Activated gamma-delta T cell (primary cell): ENCODE data around the gene XPO6.

Experiments
- DNase-seq: peaks from one replicate; lab custom pipeline; 2025; lab: John Stamatoyannopoulos, UW

XPO6 gene

DNA sequence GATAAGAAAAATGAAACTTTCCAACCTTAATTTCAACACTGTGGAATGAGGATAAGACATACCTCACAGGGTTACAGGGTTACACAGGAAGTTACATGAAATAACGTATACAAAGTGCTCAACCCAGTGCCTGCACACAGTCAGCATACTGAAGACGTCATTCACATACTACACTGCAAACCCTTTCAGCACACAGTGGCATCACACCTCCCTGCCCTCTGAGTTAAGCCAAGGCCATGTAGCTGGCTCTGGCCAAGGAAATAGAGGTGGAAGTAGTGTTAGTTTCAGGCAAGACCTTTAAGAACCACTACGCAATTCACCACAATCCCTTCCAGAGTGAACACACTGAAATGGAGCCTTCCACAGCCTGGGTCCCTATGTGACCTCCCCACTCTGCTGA, 101.7 kb downstream of the XPO6 start:
- no peak for DNase-seq

DNA sequence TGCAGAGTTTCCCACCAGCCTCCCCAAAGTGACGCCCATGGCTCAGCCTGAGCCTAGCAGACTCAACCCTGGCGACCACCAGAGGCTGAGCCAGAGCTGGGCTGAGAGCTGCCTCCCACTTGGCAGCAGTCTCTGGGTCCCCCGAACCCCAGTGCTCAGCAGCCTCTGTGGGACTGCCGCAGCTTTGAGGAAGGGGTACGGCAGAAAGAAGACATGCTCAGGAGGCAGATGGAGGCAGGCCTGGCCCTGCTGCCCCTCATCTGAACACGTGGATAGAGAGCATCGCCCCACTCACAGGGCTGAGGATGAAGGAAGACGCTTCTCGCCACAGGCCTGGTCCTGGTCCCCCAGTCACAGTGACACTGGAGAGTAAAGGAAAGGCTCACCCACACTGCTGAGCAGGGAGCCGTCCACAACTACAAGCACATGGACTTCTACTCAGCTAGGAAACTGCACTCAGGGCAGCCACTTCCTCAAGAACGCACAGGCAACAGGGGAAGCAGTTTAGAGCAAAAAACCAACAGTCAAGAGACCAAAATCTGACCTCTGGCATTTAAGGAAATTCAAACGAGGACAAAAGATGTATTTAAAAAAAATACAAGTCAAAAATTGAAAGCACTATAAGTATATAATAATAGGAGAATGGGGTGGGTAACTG, 103.0 kb downstream of the XPO6 start:
- DNase-seq = no peak

DNA sequence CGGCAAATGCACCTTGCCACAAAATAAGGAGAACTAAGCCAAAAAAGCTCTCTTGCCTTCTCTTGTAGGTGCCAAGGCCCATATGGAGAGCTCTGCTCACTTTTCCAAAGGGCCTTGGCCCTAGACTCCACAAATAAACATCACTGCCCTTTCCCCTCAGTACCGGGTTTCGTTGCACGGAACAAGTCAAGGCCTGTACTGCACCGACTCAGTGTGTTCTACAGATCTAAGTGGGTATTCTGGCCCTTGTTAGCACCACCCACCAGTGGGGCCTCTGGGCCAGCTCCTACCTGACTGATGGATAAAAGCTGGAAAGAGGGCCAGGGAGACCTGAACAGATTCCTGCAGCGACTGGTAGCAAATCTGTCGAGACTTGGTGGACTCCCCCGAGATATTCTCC, 104.5 kb downstream of the XPO6 start:
- DNase-seq = no peak

DNA sequence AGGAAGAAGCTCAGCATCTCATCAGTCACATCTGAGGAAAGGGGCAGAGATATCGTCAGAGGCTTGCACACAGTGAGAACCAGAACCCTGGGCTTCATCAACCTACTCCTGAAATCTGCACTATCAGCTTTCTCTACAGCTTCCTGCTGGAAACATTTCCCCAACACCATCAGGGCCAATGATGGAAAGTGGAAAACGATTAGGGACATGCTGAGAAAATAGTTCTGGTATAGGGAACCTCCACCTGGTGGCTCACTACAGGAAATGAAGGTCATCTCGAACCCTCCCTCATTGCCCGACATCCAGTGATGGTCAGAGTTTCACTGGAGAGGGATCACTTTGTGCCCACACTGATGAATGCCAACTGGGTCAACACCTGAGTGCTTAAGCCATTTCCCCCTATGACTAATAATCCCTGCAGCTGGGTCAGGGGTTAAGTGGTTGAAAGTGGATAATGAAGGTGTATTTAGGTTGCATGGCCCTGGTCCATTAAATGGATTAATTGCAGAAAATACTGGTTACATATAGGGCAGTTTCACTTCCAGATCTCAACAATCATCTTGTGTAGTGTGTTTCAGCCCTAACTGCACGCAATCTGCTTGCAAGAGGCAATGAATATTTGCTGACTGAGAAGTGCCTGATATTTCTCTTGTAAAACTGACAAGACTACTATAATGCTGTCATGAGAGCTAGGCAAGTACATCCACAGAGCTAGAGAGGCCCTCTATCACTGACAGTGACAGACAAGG, 105.1 kb downstream of the XPO6 start:
- no peak for DNase-seq

DNA sequence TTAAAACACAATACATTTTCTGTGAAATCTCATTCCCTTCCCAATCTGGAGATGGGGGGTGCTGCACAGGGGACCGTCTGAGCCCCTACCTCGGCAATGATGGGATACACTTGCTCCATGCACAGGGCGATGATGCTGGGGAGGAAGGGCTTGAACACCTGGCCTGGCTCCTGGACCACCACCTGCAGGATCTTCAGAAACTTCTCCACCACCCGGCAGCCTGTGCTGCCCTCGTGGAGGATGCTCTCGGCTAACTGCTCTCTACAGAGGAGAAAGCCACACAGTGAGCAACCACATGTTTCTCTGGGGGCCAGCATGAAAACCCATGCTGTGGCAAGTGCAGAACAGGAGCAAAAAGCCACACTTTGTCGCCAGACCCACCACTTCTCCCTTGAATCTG, 105.8 kb downstream of the XPO6 start:
- no peak for DNase-seq

DNA sequence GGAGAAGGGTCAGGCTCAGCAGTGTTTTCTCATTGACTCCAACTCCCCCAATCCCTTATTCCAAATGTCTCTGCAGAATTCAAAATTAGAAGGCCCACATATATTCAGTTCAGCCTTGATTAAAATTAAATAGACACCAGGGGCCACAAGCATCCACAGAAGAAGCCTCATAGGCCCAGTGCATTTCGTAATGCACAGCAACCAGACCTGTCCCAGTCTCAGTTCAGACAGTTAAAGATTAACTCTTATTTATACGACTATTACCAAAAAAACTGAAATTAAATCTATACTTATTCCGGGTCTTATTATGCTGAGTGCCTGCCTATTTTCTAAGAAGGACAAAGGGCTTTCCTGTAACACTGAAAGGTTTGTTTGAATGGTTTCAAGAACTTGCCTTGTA, 106.5 kb downstream of the XPO6 start:
- DNase-seq = no peak

DNA sequence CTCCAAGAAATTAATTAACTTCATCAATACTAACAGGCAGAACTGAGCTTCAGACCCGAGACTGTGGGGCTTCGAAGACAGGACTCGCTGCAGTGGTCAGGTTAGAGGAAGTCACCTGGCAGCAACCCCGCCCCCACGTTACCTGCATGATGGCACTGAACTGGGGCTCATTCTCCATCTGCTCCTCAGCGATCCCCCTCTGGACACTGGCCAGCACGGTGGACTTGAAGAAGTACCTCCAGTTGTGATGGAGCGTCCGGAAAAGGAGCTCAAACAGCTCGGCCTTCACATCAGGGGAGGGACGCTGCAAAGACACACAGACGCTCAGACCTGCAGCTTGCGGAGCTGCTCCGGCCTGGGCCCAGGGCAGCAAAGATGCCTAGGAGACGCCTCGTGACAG, 107.4 kb downstream of the XPO6 start:
- no peak for DNase-seq

DNA sequence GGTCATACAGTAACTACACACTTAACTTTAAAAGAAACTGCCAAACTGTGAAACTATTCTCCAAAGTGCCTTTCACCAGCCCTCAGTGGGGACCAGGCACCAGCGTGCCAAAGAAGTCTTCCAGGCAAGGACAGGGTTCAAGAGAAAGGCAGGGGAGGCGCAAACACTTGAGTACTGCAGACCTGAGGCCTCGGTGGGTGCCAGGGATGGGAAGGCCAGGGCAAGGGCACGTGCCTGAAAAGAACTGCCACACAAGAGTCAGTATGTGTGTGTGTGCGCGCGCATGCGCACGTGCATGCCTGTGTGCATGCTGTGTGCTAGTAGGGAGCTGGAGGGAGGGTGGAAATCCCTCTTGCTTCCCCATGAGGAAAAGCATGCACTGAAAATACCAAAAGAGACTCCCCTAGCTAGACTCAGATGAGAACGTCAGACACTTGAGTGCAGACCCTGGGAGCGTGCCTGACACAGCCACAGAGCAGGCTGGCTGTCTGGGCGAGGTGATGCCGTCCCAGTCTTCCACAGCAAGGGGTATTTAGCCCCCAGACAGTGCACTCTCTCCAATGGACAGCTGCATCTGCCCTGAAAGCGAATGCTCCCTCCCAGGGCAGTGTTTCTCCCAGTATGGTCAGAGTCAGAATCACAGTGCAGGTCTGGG, 108.1 kb downstream of the XPO6 start:
- DNase-seq = no peak

DNA sequence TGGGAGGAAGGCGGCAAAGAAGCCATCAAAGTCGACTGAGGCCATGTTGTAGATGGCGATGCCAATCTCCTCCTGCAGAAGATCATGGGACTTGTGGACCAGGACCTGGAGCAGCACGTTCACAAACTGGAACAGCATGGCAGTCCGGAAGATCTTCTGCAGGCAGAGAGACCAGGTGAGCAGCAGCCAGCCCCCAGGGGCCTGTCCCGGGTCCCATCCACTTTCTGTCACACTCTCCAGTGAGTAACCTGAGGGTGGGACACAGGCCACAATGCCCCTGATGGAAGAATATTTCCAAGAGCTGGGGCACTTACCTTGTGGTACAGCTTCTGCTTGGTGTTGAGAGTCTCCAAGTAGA, 110.3 kb downstream of the XPO6 start:
- no peak for DNase-seq

DNA sequence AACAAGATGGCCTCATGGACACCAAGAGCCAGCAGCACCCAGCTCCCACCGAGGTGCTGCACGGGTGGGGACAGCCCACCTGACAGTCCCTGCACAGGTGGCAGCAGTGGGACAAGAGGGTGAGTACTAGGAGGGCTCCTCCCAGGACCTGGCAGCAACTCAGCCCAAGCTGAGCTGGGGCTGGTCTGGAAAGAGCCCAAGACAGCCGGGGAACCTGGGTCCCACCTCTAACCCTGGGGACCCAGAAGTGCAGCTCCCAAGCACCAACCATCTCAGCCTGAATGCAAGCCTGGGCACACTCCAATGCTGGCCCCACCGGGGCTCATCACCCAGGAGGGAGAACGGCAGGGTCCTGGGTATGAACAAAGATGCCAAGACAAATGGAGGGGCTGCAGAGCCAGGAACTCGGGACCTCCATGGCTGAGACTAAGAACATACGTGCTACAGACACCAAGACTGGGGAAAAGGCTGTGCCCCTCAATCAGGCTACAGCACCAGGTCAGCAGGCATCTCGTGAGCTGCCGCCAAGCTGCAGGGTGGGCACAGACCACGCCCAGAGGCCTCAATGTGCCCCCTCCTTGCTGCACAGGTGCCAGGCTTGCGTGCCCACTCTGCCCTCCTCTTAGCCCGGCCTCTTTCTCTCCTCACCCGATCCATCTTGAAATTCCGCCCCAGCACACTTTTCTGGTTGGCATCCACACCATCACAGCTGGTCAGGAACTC, 110.8 kb downstream of the XPO6 start:
- DNase-seq = no peak

DNA sequence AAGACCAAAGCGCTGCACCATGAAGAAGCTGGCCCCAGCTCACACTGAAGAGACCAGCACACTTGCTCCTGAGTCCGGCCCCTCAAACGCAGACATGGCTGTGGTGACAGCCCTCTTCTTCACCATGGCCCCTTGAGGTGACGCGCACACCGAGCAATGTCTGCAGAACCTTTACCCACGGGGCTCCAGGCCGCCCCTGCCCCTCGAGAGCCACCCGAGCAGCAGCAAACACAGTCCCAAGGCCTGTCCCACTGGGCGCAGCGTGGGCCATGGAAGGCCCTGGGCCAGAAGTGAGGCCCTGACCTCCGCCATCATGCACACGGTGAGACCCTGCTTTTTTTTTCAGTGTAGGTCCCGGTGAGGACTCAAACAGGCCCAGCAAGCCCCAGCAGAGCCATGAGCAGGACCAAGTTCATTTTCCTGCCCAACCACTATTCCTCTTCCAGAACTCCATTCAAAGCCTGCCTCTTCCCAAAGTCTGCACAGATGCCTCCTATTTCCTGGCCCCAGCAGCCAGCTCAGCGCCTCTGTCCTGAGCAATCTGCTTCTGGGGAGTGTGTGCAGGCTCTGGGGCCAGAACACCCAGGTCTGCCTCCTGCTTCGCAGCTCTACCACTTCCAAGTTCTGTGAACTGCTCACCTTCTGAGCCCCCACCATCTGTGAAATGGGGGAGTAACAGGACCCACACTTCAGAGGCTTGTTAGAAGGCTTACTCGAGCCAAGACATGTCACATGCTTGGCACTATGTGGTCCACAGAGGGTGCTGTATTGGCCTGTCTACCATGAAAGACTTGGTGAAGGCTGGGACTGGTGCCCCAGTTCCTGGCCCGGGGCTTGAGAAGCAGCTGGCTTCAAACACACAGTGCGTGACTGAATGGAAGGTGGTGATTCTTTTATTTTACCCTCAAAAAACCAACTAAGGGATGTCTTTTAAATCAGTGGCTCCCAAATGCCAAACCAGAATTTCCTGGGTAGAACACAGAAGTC, 112.5 kb downstream of the XPO6 start:
- no peak for DNase-seq

DNA sequence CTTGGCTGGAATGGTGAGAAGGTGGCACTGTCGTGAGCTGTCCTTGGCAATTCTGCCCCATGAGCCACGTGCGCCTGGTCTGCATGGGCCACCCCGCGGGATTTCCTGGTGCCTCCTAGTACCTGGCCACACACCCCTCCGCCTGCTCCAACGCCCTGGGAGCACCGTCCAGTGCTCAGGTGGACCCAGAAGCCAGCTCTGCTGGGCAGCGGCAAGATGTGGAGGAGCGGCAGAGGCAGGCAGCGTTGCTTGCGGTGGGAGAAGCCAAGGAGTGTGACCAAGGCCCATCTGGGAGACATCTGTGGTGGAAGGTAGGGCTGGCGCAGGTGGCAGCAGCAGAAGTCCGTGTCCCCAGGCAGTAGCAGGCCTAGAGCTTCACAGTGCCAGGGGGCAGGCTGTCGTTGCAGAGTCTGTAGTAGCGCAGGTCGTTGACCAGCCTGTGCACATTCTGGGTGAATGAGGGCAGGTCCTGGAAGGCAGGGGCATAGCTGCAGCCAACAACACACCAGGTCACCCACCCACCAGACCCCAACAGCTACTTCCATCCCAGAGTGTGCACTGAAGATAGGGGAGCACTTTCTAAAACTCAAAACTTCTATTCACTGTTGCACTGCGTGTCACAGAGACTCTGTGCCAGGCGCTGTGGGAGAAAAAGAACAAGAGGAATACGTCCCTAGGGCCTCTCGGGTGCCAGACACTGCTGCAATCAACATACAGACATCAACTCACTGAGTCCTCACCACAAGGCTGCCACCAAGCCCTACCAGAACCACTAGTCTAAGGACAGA, 113.4 kb downstream of the XPO6 start:
- DNase-seq = no peak

DNA sequence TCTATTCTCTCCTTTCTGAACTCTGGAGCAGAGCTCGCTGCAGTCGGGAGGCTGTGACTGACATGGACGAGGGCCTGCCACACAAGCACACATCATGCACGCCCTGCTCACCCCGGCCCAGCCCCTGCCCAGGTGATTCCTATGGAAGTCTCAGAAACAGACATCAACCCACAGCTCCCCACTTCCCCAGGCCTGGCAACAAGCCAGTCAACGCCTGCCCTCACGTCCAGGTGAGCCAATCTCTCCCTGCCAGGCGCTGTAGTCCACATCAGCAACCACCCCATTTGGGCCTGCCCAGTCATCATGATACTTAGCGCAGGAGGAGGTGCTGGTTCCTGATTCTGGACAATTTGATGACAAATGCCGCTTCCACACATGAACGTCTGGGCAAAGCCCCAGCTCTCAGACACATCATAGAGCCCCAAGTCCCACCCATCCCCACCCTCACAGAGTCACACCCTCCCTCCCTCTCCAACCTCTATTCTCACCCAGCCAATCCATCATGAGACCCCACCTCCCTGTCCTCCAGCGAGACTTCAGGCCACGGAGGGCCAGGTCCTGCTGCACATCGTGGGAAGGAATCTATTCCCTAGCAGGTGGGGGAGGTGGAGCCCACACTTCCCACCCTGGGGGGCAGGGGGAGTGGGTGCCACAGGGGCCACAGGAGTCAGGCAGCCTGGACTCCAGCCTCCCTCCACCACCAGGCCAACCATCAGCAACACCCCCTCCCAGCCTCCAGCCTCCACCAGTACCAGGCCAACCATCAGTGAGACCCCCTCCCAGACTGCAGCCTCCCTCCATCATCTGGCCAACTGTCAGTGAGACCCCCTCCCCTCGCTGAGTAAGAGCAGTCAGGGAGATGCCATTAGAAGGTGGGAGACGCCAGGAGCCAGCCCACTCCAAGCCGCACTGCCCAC, 114.5 kb downstream of the XPO6 start:
- DNase-seq = no peak

DNA sequence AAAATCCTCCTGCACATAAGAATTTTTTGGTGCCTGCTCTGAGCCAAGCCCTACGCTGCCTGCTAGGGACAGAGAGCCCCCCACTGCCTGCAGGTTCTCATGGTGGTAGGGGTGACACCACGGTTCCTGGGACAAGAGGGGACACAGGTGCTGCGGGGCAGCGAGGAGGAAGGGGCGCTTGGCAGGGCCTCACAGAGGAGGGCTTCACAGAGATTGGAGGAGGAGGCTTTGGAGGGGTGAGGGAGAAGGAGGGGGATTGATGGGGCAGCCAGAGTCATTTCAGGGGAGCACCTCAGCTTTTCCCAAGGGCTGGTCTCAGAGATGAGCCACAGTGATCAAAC, 118.4 kb downstream of the XPO6 start:
- no peak for DNase-seq

DNA sequence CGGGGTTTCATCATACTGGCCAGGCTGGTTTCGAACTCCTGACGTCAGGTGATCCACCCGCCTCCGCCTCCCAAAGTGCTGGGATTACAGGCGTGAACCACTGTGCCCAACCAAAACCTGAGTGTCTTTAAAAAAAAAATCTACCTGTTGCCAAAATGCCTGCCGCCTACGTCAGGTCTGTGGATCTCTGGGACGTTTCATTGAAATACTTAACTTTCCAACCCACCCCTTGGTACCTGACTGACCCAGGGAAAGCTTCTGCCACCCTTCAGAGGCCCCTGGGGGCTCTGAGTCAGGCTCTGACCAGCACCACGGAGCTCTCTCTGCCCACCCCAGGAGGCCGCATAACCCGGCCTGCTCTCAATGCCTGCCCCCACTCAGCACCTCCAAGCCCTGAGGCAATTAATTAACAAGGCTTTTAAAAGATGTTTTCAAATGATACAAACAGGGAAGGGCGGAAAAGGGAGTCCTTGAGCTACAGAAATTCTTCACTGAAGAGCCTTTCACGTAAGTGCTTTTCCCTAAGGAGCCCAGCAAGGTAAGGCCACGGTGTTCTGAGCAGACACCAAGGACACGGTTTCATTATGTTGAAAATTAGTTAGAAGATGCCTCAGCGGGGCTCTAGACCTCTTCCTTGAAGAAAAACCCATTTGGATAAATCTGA, 118.9 kb downstream of the XPO6 start:
- no peak for DNase-seq

DNA sequence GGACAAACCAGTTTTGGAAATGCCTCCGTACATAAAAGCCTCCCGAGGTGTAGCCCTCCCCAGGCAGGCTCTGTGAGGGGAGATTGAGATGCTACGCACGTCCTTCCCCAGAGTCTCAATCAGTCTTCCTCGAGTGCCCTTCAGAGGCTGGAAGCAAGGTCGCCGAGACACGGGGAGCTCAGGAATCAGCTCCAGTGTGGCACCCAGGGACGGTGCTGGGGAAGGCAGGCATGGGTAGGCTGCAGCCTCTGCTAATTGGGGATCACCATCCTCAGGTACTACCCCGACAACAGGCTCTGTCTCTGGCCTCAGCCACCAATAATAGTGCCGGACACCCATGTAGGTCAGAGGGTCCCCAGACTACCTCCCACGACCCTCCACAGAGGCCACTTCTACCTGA, 120.1 kb downstream of the XPO6 start:
- DNase-seq = no peak

DNA sequence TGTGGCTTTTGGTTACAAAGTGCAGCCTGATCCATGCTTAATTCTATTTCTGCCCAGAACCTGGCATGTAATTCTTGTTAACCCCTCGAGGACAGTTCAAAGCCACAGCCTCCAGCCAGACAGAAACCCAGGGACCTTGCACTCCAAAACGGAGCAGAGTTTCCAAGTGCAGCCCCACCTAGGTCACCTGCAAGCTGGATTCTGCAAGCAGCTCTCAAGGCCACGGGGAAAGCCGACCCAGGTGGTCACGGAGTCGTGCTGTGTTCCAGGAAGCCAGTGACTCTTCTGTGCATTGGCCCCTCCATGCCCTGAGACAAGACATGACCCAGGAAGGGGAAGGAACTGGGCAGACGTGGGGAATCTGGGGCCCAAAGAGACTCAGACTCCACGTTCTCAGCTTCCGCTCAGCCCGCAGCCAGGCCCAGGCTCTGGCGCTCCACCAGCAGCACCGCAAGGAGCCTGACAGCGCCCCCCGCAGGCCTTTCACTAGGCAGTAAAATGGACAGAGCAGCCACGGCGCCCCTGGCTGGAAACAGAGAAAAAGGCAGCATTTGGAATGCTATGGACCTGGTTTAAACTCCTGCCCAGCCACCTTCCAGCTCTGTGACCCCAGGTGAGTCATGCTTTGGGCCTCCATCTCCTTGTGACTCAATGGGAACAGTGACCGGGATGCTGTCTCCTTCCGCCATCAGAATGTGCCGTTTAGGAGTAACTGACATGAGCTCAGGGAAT, 121.0 kb downstream of the XPO6 start:
- DNase-seq = no peak

DNA sequence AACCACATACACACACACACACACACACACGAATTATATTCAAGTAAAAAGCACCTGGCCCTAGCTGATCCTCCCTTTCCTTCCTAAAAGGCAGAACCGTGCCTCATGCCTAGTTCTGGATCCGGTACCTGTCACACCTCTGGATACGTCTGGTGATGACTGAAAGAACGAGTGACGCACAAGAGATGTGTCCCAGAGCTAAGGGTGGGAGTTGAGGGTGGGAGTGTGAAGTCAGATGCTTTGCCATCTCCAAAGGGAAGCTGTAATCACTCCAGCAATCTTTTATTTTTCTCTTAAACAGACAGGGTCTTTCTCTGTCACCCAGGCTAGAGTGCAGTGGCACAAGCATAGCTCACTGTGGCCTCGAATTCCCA, 121.8 kb downstream of the XPO6 start:
- no peak for DNase-seq
